ENCODE data around the gene PLEKHN1.
A peak's percentile ranks its signal among the peaks of the same experiment; 100 is the strongest.
"Not testable (repeated sequence)": the region's sequence is repeated elsewhere in the genome, so short reads cannot be mapped to it uniquely, and the experiment has no call there.

Gene PLEKHN1

DNA sequence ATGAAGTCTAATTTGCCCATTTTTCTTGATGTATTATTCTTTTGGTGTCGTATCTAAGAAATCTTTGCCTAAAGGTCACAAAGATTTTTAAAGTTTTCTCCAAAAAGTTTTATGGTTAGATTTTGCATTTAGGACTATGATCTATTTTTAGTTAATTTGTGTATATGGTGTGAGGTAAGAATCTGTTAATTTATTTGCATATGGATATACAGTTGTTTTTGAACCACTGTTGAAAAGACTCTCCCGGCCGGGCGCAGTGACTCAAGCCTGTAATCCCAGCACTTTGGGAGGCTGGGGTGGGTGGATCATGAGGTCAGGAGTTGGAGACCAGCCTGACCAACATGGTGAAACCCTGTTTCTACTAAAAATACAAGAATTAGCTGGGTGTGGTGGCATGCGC is 21.8 kb downstream of the PLEKHN1 start:
- not testable (repeated sequence) for H3K9me3 ChIP-seq (ENCODE audit: control insufficient read depth, insufficient read depth, low read depth, low read length); H3K27ac ChIP-seq (ENCODE audit: low read depth, low read length); H3K9ac ChIP-seq (ENCODE audit: low read length); H3K4me1 ChIP-seq (ENCODE audit: control insufficient read depth, insufficient read depth, low read length); H3K36me3 ChIP-seq (ENCODE audit: control insufficient read depth, insufficient read depth, low read length); H3K4me3 ChIP-seq (ENCODE audit: low read depth, low read length)
- peaks cover 69% of the 10 kb centered on the region for H3K27me3 ChIP-seq (ENCODE audit: control insufficient read depth, insufficient read depth, low read length)

DNA sequence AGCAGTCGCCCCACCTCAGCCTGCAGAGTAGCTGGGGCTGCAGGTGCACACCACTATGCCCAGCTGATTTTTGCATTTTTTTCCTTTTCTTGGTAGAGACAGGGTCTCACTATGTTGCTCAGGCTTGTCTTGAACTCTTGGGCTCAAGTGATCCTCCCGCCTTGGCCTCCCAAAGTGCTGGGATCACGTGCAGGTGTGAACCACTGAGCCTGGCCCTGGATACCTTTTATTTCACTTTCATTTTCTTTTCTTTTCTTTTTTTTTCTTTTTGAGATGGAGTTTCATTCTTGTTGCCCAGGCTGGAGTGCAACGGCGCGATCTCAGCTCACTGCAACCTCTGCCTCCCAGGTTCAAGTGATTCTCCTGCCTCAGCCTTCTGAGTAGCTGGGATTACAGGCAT is 25.0 kb downstream of the PLEKHN1 start:
- not testable (repeated sequence) for H3K4me1 ChIP-seq (ENCODE audit: control insufficient read depth, insufficient read depth, low read length); H3K9ac ChIP-seq (ENCODE audit: low read length); H3K4me3 ChIP-seq (ENCODE audit: low read depth, low read length); H3K9me3 ChIP-seq (ENCODE audit: control insufficient read depth, insufficient read depth, low read depth, low read length); H3K27ac ChIP-seq (ENCODE audit: low read depth, low read length); H3K36me3 ChIP-seq (ENCODE audit: control insufficient read depth, insufficient read depth, low read length)
- peaks cover 75% of the 10 kb centered on the region for H3K27me3 ChIP-seq (ENCODE audit: control insufficient read depth, insufficient read depth, low read length)

DNA sequence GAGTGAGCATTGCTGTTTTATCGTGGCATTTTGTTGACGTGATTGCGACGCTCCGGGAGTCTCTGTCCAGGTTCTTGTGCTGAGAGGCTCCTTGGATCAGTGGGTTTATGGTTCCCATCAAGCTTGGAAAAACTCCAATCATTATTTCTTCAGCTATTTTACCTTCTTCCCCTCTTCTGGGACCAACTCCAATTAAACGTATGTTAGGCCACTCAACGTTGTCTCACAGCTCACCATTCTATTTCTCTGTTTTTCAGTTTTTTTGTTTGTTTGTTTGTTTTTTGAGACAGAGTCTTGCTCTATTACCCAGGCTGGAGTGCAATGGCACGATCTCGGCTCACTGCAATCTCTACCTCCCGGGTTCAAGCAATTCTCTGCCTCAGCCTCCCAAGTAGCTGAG is 25.6 kb downstream of the PLEKHN1 start:
- Histone ChIP-seq H3K4me1 (ENCODE audit: control insufficient read depth, insufficient read depth, low read length) (peaks cover 4% of the 10 kb centered on the region; the same call in 1 of the 2 replicates), H3K27ac (ENCODE audit: low read depth, low read length) (no peak overlapping the region), H3K4me3 (ENCODE audit: low read depth, low read length) (no peak overlapping the region), H3K27me3 (ENCODE audit: control insufficient read depth, insufficient read depth, low read length) (peaks cover 75% of the 10 kb centered on the region), H3K36me3 (ENCODE audit: control insufficient read depth, insufficient read depth, low read length) (no peaks in the 10 kb centered on the region), H3K9me3 (ENCODE audit: control insufficient read depth, insufficient read depth, low read depth, low read length) (peaks cover 9% of the 10 kb centered on the region), H3K9ac (ENCODE audit: low read length) (no peak overlapping the region)

GRCh38 chr1:992362-992761 is 26.1 kb downstream of the PLEKHN1 start:
- Histone ChIP-seq H3K4me1 (ENCODE audit: control insufficient read depth, insufficient read depth, low read length) (peaks cover 8% of the 10 kb centered on the region; the same call in 1 of the 2 replicates), H3K9me3 (ENCODE audit: control insufficient read depth, insufficient read depth, low read depth, low read length) (peaks cover 9% of the 10 kb centered on the region), H3K27ac (ENCODE audit: low read depth, low read length) (no peak overlapping the region), H3K9ac (ENCODE audit: low read length) (no peak overlapping the region), H3K36me3 (ENCODE audit: control insufficient read depth, insufficient read depth, low read length) (no peaks in the 10 kb centered on the region), H3K4me3 (ENCODE audit: low read depth, low read length) (no peak overlapping the region), H3K27me3 (ENCODE audit: control insufficient read depth, insufficient read depth, low read length) (peaks cover 79% of the 10 kb centered on the region)

GRCh38 chr1:993379-993995 is 27.2 kb downstream of the PLEKHN1 start:
- H3K27me3 ChIP-seq (ENCODE audit: control insufficient read depth, insufficient read depth, low read length), result peaks cover 89% of the 10 kb centered on the region
- H3K4me3 ChIP-seq (ENCODE audit: low read depth, low read length), result no peak overlapping the region
- no peaks in the 10 kb centered on the region for H3K36me3 ChIP-seq (ENCODE audit: control insufficient read depth, insufficient read depth, low read length)
- no peak overlapping the region for H3K27ac ChIP-seq (ENCODE audit: low read depth, low read length)
- H3K4me1 ChIP-seq (ENCODE audit: control insufficient read depth, insufficient read depth, low read length), result peaks cover 18% of the 10 kb centered on the region
- no peak overlapping the region for H3K9ac ChIP-seq (ENCODE audit: low read length)
- peaks cover 9% of the 10 kb centered on the region for H3K9me3 ChIP-seq (ENCODE audit: control insufficient read depth, insufficient read depth, low read depth, low read length)

GRCh38 chr1:994546-994945 is 28.3 kb downstream of the PLEKHN1 start:
- H3K9ac ChIP-seq (ENCODE audit: low read length); H3K27ac ChIP-seq (ENCODE audit: low read depth, low read length); H3K4me3 ChIP-seq (ENCODE audit: low read depth, low read length); H3K36me3 ChIP-seq (ENCODE audit: control insufficient read depth, insufficient read depth, low read length); H3K9me3 ChIP-seq (ENCODE audit: control insufficient read depth, insufficient read depth, low read depth, low read length): not testable (repeated sequence)
- Histone ChIP-seq H3K27me3 (ENCODE audit: control insufficient read depth, insufficient read depth, low read length) (peaks cover 89% of the 10 kb centered on the region), H3K4me1 (ENCODE audit: control insufficient read depth, insufficient read depth, low read length) (peaks cover 18% of the 10 kb centered on the region)

DNA sequence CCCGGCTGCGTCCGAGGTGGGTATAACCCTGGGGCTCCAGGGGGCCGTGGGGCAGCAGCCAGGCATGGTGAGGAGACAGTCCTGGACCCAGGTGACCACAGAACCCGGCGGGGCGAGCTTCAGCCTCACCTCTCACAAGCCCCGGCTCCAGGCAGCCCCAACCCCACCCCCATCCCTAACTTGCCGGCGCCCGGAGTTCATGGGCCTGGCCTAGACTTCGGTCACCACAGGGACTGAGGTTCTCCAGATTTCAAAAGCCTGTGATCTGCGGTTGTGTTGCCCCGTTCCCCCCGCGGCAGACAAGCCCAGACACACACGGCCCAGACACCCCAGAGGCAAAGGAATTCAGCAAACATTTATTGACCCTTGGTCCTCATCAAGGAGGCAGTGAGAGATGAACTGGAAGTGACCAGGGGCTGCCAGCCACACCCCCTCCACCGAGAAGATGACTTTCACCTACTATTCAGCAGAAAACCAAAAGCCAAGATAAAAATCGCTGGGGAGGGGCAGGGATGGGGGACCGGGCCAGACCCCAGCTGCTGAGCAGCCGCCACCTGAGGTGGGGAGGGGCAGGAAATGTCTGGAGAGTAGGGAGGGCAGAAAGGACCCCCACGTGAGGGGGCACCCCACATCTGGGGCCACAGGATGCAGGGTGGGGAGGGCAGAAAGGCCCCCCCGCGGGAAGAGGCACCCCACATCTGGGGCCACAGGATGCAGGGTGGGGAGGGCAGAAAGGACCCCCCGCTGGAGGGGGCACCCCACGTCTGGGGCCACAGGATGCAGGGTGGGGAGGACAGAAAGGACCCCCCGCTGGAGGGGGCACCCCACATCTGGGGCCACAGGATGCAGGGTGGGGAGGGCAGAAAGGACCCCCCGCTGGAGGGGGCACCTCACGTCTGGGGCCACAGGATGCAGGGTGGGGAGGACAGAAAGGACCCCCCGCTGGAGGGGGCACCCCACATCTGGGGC is 29.7 kb downstream of the PLEKHN1 start:
- no peak overlapping the region for H3K4me3 ChIP-seq (ENCODE audit: low read depth, low read length)
- peaks cover 9% of the 10 kb centered on the region for H3K9me3 ChIP-seq (ENCODE audit: control insufficient read depth, insufficient read depth, low read depth, low read length)
- H3K9ac ChIP-seq (ENCODE audit: low read length), result no peak overlapping the region
- peaks cover 18% of the 10 kb centered on the region for H3K4me1 ChIP-seq (ENCODE audit: control insufficient read depth, insufficient read depth, low read length)
- H3K27me3 ChIP-seq (ENCODE audit: control insufficient read depth, insufficient read depth, low read length), result peaks cover 92% of the 10 kb centered on the region
- no peak overlapping the region for H3K27ac ChIP-seq (ENCODE audit: low read depth, low read length)
- H3K36me3 ChIP-seq (ENCODE audit: control insufficient read depth, insufficient read depth, low read length), result no peaks in the 10 kb centered on the region

- Histone ChIP-seq H3K4me1 (ENCODE audit: control insufficient read depth, insufficient read depth, low read length) (peaks cover 18% of the 10 kb centered on the region), H3K4me3 (ENCODE audit: low read depth, low read length) (no peak overlapping the region), H3K9ac (ENCODE audit: low read length) (no peak overlapping the region), H3K9me3 (ENCODE audit: control insufficient read depth, insufficient read depth, low read depth, low read length) (peaks cover 4% of the 10 kb centered on the region), H3K36me3 (ENCODE audit: control insufficient read depth, insufficient read depth, low read length) (no peaks in the 10 kb centered on the region), H3K27me3 (ENCODE audit: control insufficient read depth, insufficient read depth, low read length) (peaks cover 91% of the 10 kb centered on the region), H3K27ac (ENCODE audit: low read depth, low read length) (no peak overlapping the region)
These were observed 30.8 kb downstream of the PLEKHN1 start for GRCh38 chr1:996851-997712.

DNA sequence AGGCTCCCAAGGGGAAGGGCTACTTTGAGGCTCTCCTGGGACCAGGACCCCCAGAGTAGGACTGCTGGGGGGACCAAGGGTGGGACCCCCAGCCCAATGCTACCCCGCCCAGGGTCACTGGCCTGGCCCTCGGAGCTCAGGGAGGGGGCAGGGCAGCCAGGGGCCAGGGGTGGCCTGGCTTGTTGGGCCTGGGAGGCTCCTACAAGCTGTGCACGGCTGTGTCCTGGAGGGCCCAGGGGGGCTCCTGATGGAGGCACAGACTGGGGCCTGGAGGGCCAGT is 31.4 kb downstream of the PLEKHN1 start:
- Histone ChIP-seq H3K27me3 (ENCODE audit: control insufficient read depth, insufficient read depth, low read length) (peaks cover 90% of the 10 kb centered on the region), H3K36me3 (ENCODE audit: control insufficient read depth, insufficient read depth, low read length) (no peaks in the 10 kb centered on the region), H3K4me3 (ENCODE audit: low read depth, low read length) (no peak overlapping the region), H3K9ac (ENCODE audit: low read length) (no peak overlapping the region), H3K9me3 (ENCODE audit: control insufficient read depth, insufficient read depth, low read depth, low read length) (peaks cover 4% of the 10 kb centered on the region), H3K4me1 (ENCODE audit: control insufficient read depth, insufficient read depth, low read length) (peaks cover 18% of the 10 kb centered on the region), H3K27ac (ENCODE audit: low read depth, low read length) (no peak overlapping the region)

DNA sequence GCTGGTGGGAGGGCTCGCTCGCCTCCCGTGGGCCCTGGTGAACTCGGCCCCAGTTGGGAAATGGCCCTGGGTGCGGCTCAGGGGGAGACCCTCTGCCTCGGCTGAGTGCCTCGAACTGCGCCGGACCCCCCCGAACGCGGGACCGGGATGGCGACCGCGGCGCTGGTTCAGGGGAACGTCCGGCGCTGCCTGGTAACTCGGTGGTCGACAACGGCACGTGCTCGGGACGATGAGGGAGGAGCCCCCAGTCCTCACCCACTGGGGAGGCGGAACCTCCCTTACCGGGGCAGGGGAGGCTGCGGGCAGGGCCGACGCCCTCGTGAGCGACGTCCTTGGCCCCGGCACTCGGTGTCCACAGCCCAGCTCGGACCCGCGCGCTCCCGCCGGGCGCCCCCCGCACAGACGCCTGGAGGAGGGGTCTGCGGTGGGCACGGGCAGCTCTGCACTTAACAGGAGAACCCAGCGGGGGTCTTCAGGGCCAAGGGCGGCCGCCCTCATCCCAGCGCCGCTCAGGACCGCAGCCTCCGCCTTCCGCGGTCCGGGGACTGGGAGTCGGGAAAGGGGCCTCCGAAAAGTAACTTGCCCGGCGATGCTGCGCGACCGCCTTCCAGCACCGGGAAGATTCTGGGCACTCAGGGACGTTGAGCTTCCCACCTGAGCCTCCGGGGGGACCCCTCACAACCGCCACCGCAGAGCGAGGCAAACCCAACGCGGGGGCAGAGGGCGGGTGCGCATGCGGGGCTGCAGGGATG is 31.9 kb downstream of the PLEKHN1 start:
- H3K27me3 ChIP-seq (ENCODE audit: control insufficient read depth, insufficient read depth, low read length), result peaks cover 90% of the 10 kb centered on the region
- no peak overlapping the region for H3K27ac ChIP-seq (ENCODE audit: low read depth, low read length)
- H3K36me3 ChIP-seq (ENCODE audit: control insufficient read depth, insufficient read depth, low read length), result no peaks in the 10 kb centered on the region
- H3K4me3 ChIP-seq (ENCODE audit: low read depth, low read length), result peak overlapping the region; percentile 54
- peaks cover 2% of the 10 kb centered on the region for H3K9me3 ChIP-seq (ENCODE audit: control insufficient read depth, insufficient read depth, low read depth, low read length)
- peak overlapping the region; percentile 37 for H3K9ac ChIP-seq (ENCODE audit: low read length)
- peaks cover 19% of the 10 kb centered on the region for H3K4me1 ChIP-seq (ENCODE audit: control insufficient read depth, insufficient read depth, low read length)
